ENCODE measurements around the gene COPB1.

The COPB1 gene

DNA sequence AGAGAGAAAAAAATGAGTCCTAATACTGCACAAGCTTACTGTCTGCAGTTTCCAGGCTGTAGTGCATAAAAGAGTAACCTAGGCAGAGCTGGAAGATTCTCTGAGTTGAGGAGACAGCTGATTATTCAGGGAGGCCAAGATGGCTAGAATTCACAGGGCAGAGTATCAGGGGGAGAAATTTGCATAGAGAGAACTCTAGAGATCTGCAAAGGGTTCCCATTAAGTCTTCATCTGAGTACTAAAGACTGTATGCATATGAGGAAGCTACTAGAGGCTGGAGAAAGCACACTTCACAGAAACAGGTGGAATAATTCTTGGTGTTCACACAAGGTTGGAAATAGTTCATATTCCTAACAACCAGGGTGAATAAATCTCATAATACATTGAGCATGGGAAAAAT lies 74.0 kb downstream of the COPB1 start:
- no peak for TF ChIP-seq ZNF274 (IDR thresholded peaks at IDR 0.05; ENCODE audit: low read depth, low read length)
- H3K4me3 ChIP-seq (ENCODE audit: low read length): no peak overlapping the region

DNA sequence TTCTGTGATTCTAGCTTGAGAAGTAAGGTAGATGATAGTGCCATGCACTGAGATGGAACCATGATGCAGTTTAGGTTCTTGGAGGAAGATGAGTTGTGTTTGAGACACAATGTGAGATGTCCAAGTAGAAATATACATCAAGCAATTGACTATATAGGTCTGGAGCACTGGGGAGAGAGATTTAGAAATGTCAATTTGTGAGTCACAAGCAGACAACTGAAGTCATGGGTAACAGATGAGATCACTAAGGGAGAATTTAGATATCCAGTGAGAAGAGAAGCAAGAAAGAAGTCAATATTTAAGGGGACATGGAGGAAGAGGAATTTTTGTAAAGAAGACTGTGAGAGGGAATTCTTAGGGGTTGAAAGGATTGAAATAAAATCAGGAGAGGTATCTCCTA lies 75.5 kb downstream of the COPB1 start:
- no peak overlapping the region for H3K4me3 ChIP-seq (ENCODE audit: low read length)
- no peak for TF ChIP-seq ZNF274 (IDR thresholded peaks at IDR 0.05; ENCODE audit: low read depth, low read length)

DNA sequence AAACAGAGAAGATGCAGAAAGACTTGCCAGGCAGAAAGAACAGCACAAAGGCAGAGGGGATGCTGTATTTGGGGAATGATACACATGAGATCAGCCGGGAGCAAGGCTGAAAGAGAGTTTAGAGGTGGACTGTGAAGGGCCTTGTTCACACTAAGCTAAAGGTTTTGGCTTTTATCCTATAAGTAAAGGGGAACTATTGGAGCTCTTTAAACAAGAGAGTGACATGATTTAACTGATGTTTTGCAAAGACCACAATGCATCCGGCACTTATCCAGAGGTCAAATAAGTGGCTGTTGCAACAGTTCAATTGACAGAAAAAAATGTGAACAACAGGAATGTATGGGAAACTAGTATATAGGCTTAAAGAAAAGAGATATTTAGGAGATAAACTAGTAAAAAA lies 76.0 kb downstream of the COPB1 start:
- TF ChIP-seq ZNF274 (IDR thresholded peaks at IDR 0.05; ENCODE audit: low read depth, low read length): no peak
- no peak overlapping the region for H3K4me3 ChIP-seq (ENCODE audit: low read length)

DNA sequence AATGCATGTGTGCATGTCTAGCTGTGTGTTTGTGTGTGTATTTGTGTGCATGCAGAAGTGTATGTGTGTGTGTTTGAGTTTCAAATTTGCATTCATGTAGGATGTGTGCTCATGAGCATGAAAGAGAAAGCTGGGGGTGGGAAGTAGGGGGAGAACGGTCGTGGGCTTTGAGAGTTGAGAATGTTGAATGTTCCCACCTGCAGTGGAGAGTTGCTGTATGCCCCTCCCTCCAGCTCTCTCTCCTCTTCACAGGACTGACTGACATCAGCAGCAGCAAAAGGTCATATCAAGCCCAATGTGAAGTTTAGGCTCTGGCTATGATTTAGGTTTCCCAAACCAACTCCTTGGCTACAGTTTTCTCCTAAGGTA lies 76.8 kb downstream of the COPB1 start:
- no peak overlapping the region for H3K4me3 ChIP-seq (ENCODE audit: low read length)
- no peak for TF ChIP-seq ZNF274 (IDR thresholded peaks at IDR 0.05; ENCODE audit: low read depth, low read length)

DNA sequence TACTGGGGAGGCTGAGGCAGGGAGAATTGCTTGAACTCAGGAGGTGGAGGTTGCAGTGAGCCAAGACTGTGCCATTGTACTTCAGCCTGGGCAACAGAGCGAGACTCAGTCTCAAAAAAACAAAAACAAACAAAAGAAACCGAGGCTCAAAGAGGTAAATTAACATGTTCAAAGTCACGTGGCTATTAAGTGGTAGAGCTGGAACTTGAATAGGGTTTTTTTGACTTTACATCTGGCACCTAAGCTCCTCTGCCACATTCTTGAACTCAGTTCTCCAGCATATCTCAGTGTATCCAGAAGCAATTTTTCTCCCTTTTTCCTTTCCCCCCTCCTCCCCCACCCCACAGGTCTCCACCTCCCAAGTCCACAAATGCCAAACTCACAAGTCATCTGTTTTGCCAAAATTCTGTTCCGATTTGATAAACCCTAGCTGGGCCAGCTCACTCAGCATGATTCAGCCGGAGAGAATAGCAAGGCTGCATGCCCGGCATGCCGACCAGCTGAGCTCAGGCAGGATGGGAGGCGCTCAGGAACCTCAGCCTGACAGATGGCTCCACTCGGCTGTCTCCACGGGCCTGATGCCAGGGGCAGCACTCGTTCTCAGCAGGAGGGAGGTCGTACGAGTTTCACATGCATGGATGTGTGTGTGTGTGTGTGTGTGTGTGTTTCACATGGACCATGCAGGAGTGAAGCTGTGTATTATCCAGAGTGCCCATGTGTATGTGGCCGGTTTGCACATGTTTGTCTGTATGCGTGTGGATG lies 77.4 kb downstream of the COPB1 start:
- H3K4me3 ChIP-seq (ENCODE audit: low read length): no peak overlapping the region

DNA sequence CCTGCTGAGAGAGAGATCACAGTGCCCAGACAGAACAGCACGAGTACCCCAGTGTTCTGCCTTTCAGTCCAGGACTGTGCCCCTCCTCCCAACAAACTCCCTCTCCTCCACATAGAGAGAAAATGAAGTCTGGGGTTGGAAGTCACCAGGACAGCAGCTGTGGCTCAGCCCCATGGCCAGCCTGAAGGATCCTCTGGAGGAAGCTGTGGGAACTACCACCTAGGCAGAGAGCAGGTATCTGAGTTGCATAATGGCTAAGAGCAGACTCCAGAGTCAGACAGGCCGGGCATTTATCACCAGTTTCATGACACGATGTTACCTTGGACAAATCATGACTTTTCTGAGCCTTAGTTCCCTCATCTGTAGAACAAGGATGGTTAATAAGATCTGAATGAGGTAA lies 79.4 kb downstream of the COPB1 start:
- TF ChIP-seq ZNF274 (IDR thresholded peaks at IDR 0.05; ENCODE audit: low read depth, low read length): no peak
- no peak overlapping the region for H3K4me3 ChIP-seq (ENCODE audit: low read length)

More for the DNA sequence above, 77.4 kb downstream of the COPB1 start:
- no peak for TF ChIP-seq ZNF274 (IDR thresholded peaks at IDR 0.05; ENCODE audit: low read depth, low read length)

DNA sequence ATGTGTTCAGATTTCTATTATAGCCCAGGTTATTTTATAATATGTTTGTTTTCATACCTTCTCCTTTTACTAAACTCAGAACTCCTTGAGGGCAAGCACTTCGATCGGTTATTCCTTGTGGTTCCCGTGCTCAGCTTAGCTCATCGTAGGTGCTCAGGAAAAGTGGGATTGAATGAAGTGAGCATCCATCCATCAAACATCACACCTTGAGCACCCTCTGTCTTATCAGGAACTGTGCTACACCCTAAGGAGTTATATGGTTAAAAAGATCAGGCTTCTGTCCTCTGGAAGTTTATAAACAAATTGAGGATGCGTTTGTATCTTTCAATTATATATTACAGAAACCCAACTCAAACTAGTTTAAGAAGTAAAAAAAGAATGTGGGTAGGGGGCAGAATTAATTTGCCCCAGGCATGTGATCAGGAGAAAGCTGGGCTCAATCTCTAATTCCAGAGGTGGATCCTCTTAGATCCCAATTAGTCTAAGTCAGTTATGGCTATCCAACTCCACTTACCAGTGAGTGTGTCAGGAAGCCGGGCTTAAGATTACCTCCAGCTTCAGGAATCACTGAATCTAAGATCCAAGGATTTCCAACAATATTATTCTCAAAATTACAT lies 80.7 kb downstream of the COPB1 start:
- TF ChIP-seq ZNF274 (IDR thresholded peaks at IDR 0.05; ENCODE audit: low read depth, low read length): no peak
- no peak overlapping the region for H3K4me3 ChIP-seq (ENCODE audit: low read length)

DNA sequence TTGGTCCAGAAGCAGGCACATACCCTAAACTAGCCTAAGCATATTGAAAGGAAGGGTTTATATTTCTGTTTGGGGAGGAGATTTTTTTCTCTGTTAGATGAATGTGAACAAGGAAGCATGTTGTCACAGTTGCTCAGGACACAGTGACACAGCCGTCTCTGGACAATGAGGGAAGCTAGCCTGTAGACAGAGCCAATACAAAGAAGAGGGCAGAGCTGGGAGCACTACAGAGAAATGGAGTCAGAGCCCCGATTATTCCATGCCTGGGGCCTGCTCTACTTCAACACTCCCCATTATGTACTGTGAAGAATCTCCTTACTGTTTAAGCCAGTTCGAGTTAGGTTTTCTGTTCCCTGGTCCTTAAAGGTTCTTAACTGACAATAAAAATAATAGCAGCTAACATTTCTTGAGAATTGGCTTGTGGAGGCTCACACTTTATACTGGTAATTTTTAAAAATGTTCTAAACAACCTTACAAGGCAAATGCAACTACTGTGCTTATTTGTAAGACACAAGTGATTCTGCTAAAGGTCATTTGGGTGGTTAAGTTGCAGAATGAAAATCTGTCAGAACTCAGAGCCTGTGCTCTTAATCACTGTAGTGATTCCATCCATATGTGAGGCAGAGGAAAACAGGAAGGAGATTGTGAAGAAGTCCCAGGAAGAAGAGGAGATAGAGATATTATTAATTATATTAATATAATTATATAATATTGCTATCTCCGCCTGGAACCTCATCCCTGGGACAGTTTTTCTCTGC lies 81.8 kb downstream of the COPB1 start:
- no peak overlapping the region for H3K4me3 ChIP-seq (ENCODE audit: low read length)
- TF ChIP-seq ZNF274 (IDR thresholded peaks at IDR 0.05; ENCODE audit: low read depth, low read length): no peak

DNA sequence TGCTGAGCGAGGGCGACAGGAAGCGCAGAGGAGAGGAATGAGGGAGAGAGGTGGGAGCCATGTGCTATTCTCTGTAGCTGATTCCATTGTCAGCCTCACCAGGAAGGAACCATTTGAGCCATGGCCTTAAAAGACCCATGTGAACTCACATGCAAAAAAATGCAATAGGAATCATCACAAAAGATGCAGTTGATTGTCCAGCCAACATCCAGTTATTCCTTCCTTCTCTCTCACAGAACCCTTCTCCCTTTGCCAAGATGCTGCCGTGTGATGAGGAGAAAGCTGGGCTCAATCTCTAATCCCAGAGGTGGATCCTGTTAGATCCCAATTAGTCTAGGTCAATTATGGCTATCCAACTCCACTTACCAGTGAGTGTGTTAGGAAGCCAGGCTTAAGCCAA lies 82.4 kb downstream of the COPB1 start:
- H3K4me3 ChIP-seq (ENCODE audit: low read length): no peak overlapping the region
- TF ChIP-seq ZNF274 (IDR thresholded peaks at IDR 0.05; ENCODE audit: low read depth, low read length): no peak

DNA sequence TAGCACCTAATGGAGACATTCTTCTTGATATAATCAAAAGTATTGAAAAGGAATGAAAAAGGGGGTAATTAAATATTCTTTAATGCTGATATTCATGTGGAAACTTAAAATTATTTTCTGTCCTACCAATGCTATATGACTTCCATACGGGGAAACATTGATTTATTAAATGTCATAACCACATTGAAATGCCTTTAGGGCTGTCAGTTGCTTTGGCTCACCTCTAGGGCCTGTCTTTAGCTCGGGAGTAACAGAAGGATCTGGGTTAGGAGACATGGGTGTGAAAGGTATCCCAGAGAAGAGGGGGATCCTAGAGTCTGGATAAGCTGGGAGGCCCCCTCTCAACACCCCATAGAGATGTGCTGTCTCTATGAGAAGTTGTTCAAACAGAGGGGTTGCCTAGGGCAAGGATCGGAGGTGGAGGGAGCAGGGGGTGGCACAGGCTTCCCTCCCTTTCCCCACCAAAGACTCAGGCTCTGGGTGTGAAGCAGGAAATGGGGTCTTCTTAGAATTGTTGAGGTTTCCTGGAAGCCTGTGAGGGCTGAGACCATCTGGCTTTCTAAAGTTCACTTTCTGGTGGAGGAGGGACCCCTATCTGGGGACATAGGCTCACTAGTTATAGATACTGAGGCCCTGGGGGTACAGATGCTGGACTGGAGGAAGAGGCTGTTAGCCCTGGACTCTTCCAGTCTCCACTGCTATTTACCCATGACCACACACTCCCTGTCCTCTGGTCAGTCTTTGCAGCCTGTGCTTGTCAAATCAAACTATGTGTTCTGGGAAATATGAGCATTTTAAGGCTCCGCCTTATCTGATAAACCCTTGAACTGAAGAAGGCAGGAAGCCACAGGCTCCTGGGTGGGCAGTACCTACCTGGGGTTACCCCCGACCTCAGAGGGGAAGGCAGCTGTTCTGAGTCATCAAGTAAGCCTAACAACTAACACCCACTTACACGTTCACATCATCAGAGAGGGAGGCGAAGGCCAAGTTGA lies 84.8 kb downstream of the COPB1 start:
- no peak for TF ChIP-seq ZNF274 (IDR thresholded peaks at IDR 0.05; ENCODE audit: low read depth, low read length)
- no peak overlapping the region for H3K4me3 ChIP-seq (ENCODE audit: low read length)

DNA sequence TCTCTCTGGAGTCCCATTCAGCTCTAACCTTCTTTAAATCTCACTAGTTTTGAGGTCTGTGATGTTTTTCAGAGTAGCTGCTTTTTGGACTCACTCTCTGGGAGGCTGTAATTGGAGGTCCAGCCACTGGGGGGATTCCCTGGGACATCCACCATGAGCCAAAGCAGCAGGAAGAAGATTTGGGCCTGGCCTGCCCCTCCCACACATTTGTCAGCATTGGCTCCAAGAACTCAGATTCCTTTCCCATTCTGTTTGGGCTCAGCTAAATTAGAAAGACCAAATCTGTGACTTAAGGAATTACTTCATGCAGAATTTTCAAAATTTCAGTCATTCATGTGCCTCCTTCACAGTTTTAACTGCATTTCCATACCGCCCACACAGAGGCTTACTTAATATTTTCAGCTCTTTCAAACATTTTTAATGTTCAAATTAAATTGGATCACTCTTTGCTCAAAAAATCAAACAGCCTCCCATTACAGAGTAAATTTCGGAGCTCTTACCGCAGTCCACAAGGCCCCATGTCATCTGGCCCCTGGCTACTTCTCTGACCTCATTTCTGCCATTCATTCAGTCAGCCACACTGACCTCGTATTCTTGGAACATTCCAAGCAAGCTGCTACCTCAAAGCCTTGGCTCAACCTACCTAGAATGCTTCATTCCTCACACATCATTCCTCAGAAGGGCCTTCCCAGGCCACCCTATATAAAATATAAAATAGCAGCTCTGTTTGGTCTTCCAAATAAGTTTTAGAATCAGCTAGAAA lies 86.1 kb downstream of the COPB1 start:
- no peak for TF ChIP-seq ZNF274 (IDR thresholded peaks at IDR 0.05; ENCODE audit: low read depth, low read length)

DNA sequence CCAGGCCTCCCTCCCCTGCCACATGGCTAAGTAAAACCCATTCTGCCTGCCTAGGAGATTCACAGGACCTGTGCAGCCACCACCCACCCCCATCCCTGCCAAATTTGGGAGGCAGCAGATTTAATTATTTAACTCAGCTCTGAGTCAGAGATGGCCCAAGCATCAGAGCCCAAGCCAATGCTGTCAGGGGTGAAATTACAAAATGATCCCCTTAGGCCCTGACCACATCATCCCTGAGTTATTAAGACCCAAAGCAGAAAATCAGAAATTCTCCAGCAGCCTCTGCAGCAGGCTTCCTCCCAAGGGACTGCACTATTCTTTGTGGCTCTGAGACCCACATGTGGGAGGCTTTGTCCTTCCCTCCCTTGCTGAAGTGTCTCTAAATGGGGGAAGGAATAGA lies 87.8 kb downstream of the COPB1 start:
- no peak for TF ChIP-seq ZNF274 (IDR thresholded peaks at IDR 0.05; ENCODE audit: low read depth, low read length)
- H3K4me3 ChIP-seq (ENCODE audit: low read length): no peak overlapping the region

More for the DNA sequence above, 86.1 kb downstream of the COPB1 start:
- no peak overlapping the region for H3K4me3 ChIP-seq (ENCODE audit: low read length)

DNA sequence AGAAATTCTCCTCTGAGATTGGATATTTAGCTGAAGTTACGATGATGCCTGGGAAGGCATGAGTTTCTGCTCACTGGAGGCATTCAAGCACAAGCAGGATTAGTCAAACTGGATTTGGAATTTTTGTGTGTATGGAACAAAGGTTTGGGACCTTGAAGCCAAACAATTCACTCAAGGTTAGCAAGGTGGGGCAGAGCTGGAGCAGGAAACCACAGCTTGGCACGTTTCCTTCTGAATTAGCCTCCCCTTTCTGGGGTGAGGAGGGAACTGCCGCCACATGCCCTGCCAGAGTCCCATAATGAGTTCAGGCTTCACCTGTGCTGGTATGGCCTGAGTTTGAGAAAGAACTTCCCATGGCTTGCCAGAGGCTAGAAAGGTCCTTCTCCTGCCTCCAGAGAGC lies 89.7 kb downstream of the COPB1 start:
- no peak overlapping the region for H3K4me3 ChIP-seq (ENCODE audit: low read length)
- TF ChIP-seq ZNF274 (IDR thresholded peaks at IDR 0.05; ENCODE audit: low read depth, low read length): no peak
